Activated CD8-positive, alpha-beta memory T cell treated with anti-CD3 and anti-CD28 coated beads for 24 hours (primary cell): ENCODE data around the gene DENR.
"Not testable (repeated sequence)": the region's sequence is repeated elsewhere in the genome, so short reads cannot be mapped to it uniquely, and the experiment has no call there.

Experiments used
- DNase-seq: peaks from one replicate; pipeline ENCODE4 v3.0.0-alpha.2; 2020

The DENR gene, protein sequence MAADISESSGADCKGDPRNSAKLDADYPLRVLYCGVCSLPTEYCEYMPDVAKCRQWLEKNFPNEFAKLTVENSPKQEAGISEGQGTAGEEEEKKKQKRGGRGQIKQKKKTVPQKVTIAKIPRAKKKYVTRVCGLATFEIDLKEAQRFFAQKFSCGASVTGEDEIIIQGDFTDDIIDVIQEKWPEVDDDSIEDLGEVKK

DNA sequence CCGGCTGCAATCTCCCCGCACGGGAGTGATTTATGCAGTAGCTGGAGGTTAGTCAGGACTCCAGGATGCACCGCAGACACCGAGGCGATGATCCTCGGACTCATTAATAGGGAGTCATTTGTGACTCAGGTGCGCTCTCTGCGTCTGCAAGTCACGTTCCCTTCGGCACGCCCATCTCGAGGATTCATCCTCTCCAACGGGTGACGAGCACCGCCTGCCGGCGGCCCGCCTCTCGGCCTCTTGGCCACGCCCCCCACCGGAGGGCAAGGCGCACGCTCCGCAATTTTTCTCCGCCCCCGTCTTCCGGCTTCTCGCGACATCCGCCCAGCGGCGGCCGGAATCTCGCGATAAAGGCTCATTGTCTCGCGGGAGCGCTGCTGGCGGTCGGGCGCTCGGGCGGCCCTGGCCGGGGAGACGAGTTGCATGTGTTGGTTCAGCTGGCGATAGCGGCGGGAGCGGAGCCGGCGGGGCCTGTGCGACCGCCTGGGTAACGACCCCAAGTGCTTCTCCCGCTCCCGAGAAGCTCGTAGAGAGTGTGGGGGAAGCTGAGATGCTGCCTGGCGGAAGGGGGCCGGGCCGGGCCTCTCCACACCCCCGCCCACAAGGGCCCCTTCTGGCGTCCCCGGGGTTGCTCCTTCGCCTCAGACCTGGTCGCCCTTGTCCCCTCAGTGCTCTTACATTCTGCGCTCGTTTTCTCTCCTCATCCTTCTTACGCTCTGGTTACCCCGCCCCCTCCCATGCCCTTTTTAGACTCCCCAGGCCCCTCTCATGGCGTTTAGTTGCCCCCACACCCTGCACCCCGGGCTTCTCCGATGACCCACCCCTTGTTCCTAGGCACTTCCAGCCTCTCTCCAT lies at the start of gene DENR:
Gene DENR (plus strand): TSS at position 361 of the 855 bp plus-strand sequence. CDS start 878 bp downstream, outside the sequence.
- DNase-seq = peak; percentile 100

DNA sequence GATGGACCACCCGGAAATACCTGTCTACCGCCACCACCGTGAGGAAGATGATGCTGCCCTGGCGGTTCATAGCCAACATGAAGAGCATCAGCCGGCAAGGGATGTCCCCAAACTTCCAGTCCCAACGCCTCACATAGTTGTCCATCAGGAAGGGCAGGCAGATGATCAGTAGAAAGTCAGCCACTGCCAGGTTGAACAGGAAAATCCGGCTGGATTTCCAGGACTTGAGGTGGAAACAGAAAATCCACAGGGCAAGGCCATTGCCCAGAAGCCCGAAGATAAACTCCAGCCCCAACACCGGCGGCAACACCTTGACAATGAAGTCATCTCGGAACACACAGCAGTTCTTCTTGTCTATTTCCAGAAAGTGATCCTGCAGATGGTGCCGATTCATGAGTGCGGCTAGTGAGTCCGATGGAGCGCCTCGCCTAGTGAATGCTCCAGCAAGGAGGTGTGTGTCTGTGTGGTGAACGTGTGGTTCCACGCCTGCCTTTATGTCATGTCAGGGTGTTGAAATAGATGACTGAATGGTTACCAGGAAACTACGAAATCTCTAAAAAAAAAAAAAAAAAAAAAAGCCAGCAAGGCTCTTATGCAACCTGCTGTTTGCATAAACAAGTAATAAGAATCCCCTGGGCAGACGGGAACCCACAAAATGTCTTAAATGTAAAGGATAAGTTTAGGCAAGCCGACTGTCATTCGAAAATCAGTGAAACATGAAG lies 49.6 kb upstream of the DENR start, which contains the start of gene HCAR2:
Gene HCAR2 (minus strand): TSS at position 468 of the 722 bp plus-strand sequence. CDS start 74 bp downstream, at position 394.
- not testable (repeated sequence) for DNase-seq

DNA sequence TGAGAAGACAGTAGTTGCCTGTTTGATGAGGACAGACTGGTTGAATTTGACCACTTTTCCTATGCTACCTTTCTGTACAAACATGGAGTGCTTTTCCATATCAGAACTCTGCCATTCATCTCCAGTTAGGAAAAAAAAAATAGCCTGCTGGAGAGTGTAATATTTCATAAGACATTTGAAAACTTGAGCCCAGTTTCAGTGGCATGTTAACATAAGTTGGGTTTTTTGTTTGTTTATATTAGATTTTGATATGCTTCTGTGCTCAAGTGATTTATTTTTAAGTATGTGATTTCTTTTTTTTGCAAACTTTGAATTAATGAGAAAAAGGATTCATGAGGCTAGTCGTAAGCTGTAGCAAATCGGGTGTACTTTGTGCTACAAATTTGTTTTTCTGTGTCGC lies 48.8 kb upstream of the DENR start:
- not testable (repeated sequence) for DNase-seq

DNA sequence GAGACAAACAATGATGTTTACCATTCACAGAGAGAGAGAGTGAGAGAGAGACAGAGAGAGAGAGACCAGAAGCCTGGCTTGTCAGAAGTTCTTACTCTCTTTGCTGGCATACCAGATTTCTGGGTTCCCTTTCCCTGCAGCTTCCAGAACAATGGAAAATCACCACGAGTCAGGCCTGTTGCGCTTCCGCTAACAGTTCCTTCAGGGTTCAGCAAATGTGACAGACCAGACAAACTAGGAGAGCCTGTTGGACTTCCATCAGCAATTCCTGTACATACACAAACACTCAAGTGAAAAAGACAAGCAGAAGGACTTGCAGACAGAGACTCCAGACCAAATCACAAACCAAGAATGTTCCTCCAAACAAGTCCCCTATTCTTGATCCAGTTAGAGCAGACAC lies 43.3 kb upstream of the DENR start:
- DNase-seq = not testable (repeated sequence)

- not testable (repeated sequence) for DNase-seq
Observed at GRCh38 chr12:122710341-122710740, 42.3 kb upstream of the DENR start.

DNA sequence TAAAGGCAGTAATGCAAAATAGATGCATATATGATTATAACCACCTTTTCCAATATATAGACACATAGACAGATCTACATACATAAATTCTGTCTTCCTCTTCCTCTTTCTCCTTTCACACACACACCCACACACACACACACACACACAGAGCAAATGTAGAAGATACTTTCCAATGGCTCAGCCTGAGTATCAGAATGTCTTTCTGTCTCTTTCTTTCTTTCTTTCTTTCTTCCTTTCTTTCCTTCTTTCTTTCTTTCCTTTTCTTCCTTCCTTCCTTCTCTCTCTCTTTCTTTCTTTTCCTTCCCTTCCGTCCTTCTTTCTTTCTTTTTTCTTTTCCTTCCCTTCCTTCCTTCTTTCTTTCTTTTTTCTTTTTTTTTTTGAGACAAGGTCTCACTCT lies 41.4 kb upstream of the DENR start:
- DNase-seq = not testable (repeated sequence)

GRCh38 chr12:122713491-122714188 lies 39.0 kb upstream of the DENR start:
- not testable (repeated sequence) for DNase-seq

- DNase-seq = not testable (repeated sequence)
Observed at GRCh38 chr12:122715211-122715610, 37.4 kb upstream of the DENR start.

DNA sequence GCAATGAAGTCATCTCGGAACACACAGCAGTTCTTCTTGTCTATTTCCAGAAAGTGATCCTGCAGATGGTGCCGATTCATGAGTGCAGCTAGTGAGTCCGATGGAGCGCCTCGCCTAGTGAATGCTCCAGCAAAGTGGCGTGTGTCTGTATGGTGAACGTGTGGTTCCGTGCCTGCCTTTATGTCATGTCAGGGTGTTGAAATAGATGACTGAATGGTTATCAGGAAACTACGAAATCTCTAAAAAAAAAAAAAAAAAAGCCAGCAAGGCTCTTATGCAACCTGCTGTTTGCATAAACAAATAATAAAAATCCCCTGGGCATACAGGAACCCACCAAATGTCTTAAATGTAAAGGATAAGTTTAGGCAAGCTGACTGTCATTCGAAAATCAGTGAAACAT lies 36.0 kb upstream of the DENR start, which contains the start of gene HCAR3:
Gene HCAR3 (minus strand): TSS at position 154 of the 400 bp plus-strand sequence. CDS start 74 bp downstream, at position 80.
- not testable (repeated sequence) for DNase-seq

DNA sequence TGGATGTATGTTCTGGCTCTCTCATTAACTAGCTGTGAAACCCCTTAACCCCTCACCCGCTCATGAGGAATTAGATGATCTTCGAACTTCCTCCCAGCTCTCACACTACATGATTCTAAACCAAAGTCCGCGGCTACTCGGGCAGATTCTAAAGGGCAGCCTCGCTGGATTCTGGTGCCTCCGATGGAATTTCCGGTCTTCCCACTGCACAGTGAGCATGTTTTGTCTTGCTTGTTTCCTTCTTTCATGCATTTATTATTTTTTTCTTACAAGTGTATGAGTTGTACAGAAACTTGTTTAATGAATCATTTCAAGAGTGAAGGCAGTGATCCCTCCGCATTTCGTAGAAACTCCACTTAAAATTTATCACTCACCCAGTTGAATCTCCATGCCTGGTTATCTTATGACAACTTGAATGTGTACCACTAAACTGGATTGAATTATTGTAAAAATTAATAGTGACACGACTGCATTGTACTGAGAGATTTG lies 31.5 kb upstream of the DENR start:
- no peak for DNase-seq

- no peak for DNase-seq
Observed at GRCh38 chr12:122722387-122722786, 30.2 kb upstream of the DENR start.

GRCh38 chr12:122724641-122725243 lies 27.9 kb upstream of the DENR start:
- DNase-seq = no peak

- no peak for DNase-seq
Observed at GRCh38 chr12:122725452-122726079, 27.1 kb upstream of the DENR start.

- DNase-seq = no peak
Observed at GRCh38 chr12:122726080-122726558, 26.5 kb upstream of the DENR start.

DNA sequence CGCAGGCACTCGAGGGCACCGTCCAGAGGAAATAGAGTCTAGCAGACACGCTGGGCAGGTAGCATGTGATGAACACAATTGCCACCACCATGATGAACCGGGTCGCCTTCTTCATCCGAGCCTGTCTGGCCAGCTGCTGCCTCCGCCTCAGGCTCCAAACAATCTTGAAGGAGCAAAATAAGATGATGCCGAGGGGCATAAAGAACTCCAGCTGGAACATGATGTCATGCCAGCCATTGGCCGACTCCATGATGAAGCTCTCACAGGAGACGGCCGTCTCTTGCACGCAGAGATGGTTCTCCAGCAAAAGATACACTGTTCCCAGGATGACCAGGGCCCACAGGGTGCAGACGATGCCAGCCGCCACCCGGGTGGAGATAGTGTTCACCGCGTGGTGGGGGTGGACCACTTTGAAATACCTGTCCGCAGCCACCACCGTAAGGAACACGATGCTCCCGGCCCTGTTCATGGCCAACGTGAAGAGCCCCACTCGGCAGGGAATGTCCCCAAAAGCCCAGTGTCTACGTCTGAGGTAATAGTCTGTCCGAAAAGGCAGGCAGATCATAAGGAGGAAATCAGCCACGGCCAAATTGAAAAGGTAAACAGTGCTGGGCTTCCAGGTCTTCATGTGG lies 22.9 kb upstream of the DENR start:
- no peak for DNase-seq

GRCh38 chr12:122730215-122731014 lies 22.2 kb upstream of the DENR start, which contains the start of gene HCAR1:
HCAR1 (minus strand) TSS chr12:122730844; CDS start chr12:122730339, 505 bp downstream.
- no peak for DNase-seq

DNA sequence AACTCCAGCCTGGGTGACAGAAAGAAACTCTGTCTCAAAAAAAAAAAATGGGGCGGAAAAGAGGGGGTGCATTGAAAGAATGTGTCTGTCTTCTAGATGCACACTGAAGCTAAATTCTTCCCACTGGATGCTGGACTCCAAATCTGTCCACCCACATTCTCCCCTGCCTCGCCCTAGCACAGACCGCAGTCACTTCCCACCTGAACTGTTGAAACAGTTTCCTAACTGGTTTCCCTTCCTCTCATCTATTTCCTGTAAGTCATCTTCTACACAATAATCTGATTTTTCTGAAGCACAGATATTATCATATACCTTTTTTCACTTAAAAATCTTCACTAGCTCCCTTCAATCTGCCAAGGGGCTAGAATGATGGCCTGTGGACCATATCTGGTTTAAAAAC lies 20.5 kb upstream of the DENR start:
- DNase-seq = no peak

- DNase-seq = no peak
Observed at GRCh38 chr12:122732611-122733010, 20.0 kb upstream of the DENR start.

DNA sequence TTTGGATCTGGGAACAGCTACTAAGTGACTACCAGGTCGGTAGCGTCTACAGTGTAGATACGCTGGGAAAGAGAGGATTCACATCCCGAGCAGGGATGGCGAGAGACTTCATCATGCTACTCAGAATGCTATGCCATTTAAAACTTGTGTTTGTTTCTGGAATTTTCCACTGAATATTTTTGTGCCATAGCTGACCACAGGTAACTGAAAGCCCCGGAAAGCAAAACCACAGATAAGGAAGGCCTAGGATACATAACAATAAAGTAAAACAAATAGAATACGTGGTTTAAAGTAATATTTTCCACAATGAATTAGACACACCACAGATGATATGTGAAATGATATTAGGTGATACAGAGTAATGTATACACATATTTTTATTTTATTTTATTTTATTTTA lies 14.1 kb upstream of the DENR start:
- no peak for DNase-seq

GRCh38 chr12:122740351-122740750 lies 12.3 kb upstream of the DENR start:
- no peak for DNase-seq
